HG03432 (cell line): ENCODE measurements around the gene SMIM35.

Experiments used
- ATAC-seq: cut with Tn5 transposase; IDR thresholded peaks from one replicate; pipeline ENCODE4 v1.9.1; 2021; ENCODE audit warnings: mild to moderate bottlenecking, moderate library complexity; ENCODE audit not compliant: unreplicated experiment

Gene SMIM35

GRCh38 chr11:118086913-118087768, at the start of gene SMIM35:
SMIM35 (minus strand) TSS chr11:118086963; CDS start chr11:118086757, 206 bp downstream.
- ATAC-seq = no peak

- ATAC-seq = no peak
Measured at GRCh38 chr11:118136341-118136740, 49.6 kb upstream of the SMIM35 start.

- ATAC-seq = no peak
Measured at GRCh38 chr11:118135796-118136165, 49.0 kb upstream of the SMIM35 start.

GRCh38 chr11:118135051-118135795, 48.5 kb upstream of the SMIM35 start:
- no peak for ATAC-seq

GRCh38 chr11:118133816-118134215, 47.1 kb upstream of the SMIM35 start:
- no peak for ATAC-seq

- no peak for ATAC-seq
Measured at GRCh38 chr11:118132385-118133151, 45.8 kb upstream of the SMIM35 start.

- ATAC-seq = no peak
Measured at GRCh38 chr11:118129471-118130172, 42.9 kb upstream of the SMIM35 start.

- ATAC-seq = no peak
Measured at GRCh38 chr11:118128721-118129470, 42.1 kb upstream of the SMIM35 start.

GRCh38 chr11:118128310-118128709, 41.5 kb upstream of the SMIM35 start:
- ATAC-seq = no peak

- ATAC-seq = no peak
Measured at GRCh38 chr11:118126082-118126838, 39.5 kb upstream of the SMIM35 start.

- no peak for ATAC-seq
Measured at GRCh38 chr11:118124929-118125535, 38.3 kb upstream of the SMIM35 start.

GRCh38 chr11:118120793-118121192, 34.0 kb upstream of the SMIM35 start:
- ATAC-seq = no peak

GRCh38 chr11:118117790-118118601, 31.2 kb upstream of the SMIM35 start:
- peak; percentile 77 for ATAC-seq

GRCh38 chr11:118115048-118115447, 28.3 kb upstream of the SMIM35 start:
- ATAC-seq = no peak

- no peak for ATAC-seq
Measured at GRCh38 chr11:118114266-118114665, 27.5 kb upstream of the SMIM35 start.

- no peak for ATAC-seq
Measured at GRCh38 chr11:118112711-118113430, 26.1 kb upstream of the SMIM35 start.

GRCh38 chr11:118111744-118112035, 24.9 kb upstream of the SMIM35 start:
- ATAC-seq = no peak
